Superior temporal gyrus (tissue), 1 donor: Measurements from ENCODE around the gene ABLIM3.

Experiments
- DNase-seq: peaks from one replicate; pipeline ENCODE4 v3.0.0-alpha.2; 2016; ENCODE audit errors: extremely low spot score

The ABLIM3 gene

GRCh38 chr5:149141224-149141956 lies at the start of gene ABLIM3:
Gene ABLIM3, plus strand, starts transcription at chr5:149141493. Its CDS starts 603 bp downstream, at chr5:149142096.
- DNase-seq, result peak; percentile 74

- DNase-seq, result no peak
Observed at GRCh38 chr5:149093625-149094024, 47.7 kb upstream of the ABLIM3 start.

GRCh38 chr5:149094996-149095395 lies 46.3 kb upstream of the ABLIM3 start:
- DNase-seq, result no peak

- no peak for DNase-seq
Observed at GRCh38 chr5:149099920-149100319, 41.4 kb upstream of the ABLIM3 start.

- DNase-seq, result no peak
Observed at GRCh38 chr5:149100331-149100730, 41.0 kb upstream of the ABLIM3 start.

GRCh38 chr5:149108651-149109280 lies 32.5 kb upstream of the ABLIM3 start:
- no peak for DNase-seq

- DNase-seq, result no peak
Observed at GRCh38 chr5:149110406-149110805, 30.9 kb upstream of the ABLIM3 start.

- DNase-seq, result no peak
Observed at GRCh38 chr5:149113669-149114068, 27.6 kb upstream of the ABLIM3 start.

GRCh38 chr5:149114403-149115312 lies 26.6 kb upstream of the ABLIM3 start:
- DNase-seq, result peak; percentile 93

GRCh38 chr5:149117970-149118369 lies 23.3 kb upstream of the ABLIM3 start:
- no peak for DNase-seq

GRCh38 chr5:149118463-149118862 lies 22.8 kb upstream of the ABLIM3 start:
- no peak for DNase-seq

- no peak for DNase-seq
Observed at GRCh38 chr5:149121145-149121544, 20.1 kb upstream of the ABLIM3 start.

GRCh38 chr5:149123211-149123610 lies 18.1 kb upstream of the ABLIM3 start:
- no peak for DNase-seq

GRCh38 chr5:149125386-149125891 lies 15.9 kb upstream of the ABLIM3 start:
- no peak for DNase-seq

GRCh38 chr5:149126906-149127305 lies 14.4 kb upstream of the ABLIM3 start:
- no peak for DNase-seq

GRCh38 chr5:149127394-149127955 lies 13.8 kb upstream of the ABLIM3 start:
- DNase-seq, result no peak

GRCh38 chr5:149128023-149128875 lies 13.0 kb upstream of the ABLIM3 start:
- DNase-seq, result peak; percentile 27

GRCh38 chr5:149129181-149129580 lies 12.1 kb upstream of the ABLIM3 start:
- DNase-seq, result no peak

- peak; percentile 19 for DNase-seq
Observed at GRCh38 chr5:149130121-149130914, 11.0 kb upstream of the ABLIM3 start.

GRCh38 chr5:149132474-149132873 lies 8.8 kb upstream of the ABLIM3 start:
- no peak for DNase-seq
